Measurements from ENCODE around the gene TMEM132C.

GRCh38 chr12:128318341-128318740, 51.4 kb downstream of the TMEM132C start:
- TF ChIP-seq EZH2phosphoT487 (IDR thresholded peaks at IDR 0.05; ENCODE audit: low read length), result no peak
- TF ChIP-seq CTCF (IDR thresholded peaks at IDR 0.05; ENCODE audit: low read length), result no peak

Data from MM.1S (cell line).